Left ventricle myocardium inferior (tissue), 1 donor: Measurements from ENCODE around the gene ITPA. TPM values are rescaled to one million over a fixed set of nuclear protein-coding genes. Genes with fewer than 3 reads are reported as not detected.

Experiments used
- DNase-seq: peaks from one replicate; pipeline ENCODE4 v3.0.0-alpha.2; 2020
- H3K27ac ChIP-seq: fragments of 200-600 bp; replicated peaks from 2 replicates; pipeline ENCODE4 v1.8.0; 2021
- H3K27me3 ChIP-seq: fragments of 200-600 bp; 2 replicates; pipeline ENCODE4 v1.8.0; 2021; ENCODE audit warnings: low read depth
- H3K36me3 ChIP-seq: fragments of 200-600 bp; 2 replicates; pipeline ENCODE4 v1.8.0; 2021
- H3K4me1 ChIP-seq: fragments of 200-600 bp; 2 replicates; pipeline ENCODE4 v1.8.0; 2021
- H3K4me3 ChIP-seq: fragments of 200-600 bp; 2 replicates; pipeline ENCODE4 v1.8.0; 2021; ENCODE audit warnings: mild to moderate bottlenecking, moderate library complexity
- H3K9me3 ChIP-seq: fragments of 200-600 bp; replicated peaks from 2 replicates; pipeline ENCODE4 v1.8.0; 2021
- intact Hi-C: fragments of 100-400 bp; cut with micrococcal nuclease; formaldehyde crosslinking; loops from one replicate; pipeline ENCODE4 v1.11.0; 2022
- long read RNA-seq: library from polyadenylated mRNA; unstranded; transcript quantifications from one replicate; pipeline ENCODE4 v2.0.0, GENCODE V29; 2021
- total RNA-seq: library from RNA; stranded (reverse); fragmentation: NEBNext Ultra II Directional; extraction: Animal tissue kit (Norgen Biotek cat#: 25700); gene quantifications from one replicate; pipeline ENCODE4 v1.2.1, GENCODE V29; 2021
- TF ChIP-seq, protein P1 (sequence below): fragments of 200-600 bp; IDR thresholded peaks from 2 replicates; pipeline ENCODE4 v1.8.0; 2021; ENCODE audit warnings: antibody characterized with exemption, mild to moderate bottlenecking, borderline replicate concordance
- donor health status: DM: no; HTN: yes; CAD: no; lungs with severe emphysema.

The ITPA gene
- 17.2 TPM for total RNA-seq
- long read RNA-seq, transcript ITPA-201 (8 exons, 1,185 nt), result major isoform, 13 of 16 reads
- long read RNA-seq, partial matches to known transcripts, result 3 of 16 reads
- long read RNA-seq, other reads (novel, unspliced or antisense), result 0 of 16 reads

GRCh38 chr20:3209257-3209945 lies at the start of gene ITPA:
ITPA (plus strand) TSS chr20:3209498; CDS start chr20:3209552, 54 bp downstream.
- Histone ChIP-seq H3K4me1 (peaks cover 28% of the 10 kb centered on the region), H3K9me3 (no peaks in the 10 kb centered on the region), H3K27me3 (no peaks in the 10 kb centered on the region), H3K36me3 (peaks cover 16% of the 10 kb centered on the region), H3K4me3 (peak within 1 kb of the TSS; percentile 80), H3K27ac (peak within 1 kb of the TSS; percentile 88)
- peak; percentile 40 for DNase-seq
- TF ChIP-seq, protein P1, sequence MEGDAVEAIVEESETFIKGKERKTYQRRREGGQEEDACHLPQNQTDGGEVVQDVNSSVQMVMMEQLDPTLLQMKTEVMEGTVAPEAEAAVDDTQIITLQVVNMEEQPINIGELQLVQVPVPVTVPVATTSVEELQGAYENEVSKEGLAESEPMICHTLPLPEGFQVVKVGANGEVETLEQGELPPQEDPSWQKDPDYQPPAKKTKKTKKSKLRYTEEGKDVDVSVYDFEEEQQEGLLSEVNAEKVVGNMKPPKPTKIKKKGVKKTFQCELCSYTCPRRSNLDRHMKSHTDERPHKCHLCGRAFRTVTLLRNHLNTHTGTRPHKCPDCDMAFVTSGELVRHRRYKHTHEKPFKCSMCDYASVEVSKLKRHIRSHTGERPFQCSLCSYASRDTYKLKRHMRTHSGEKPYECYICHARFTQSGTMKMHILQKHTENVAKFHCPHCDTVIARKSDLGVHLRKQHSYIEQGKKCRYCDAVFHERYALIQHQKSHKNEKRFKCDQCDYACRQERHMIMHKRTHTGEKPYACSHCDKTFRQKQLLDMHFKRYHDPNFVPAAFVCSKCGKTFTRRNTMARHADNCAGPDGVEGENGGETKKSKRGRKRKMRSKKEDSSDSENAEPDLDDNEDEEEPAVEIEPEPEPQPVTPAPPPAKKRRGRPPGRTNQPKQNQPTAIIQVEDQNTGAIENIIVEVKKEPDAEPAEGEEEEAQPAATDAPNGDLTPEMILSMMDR, result peak; percentile 11
- intact Hi-C loops, result no loop called here

GRCh38 chr20:3160418-3160817 lies 48.9 kb upstream of the ITPA start:
- TF ChIP-seq, protein P1, result no peak

DNA sequence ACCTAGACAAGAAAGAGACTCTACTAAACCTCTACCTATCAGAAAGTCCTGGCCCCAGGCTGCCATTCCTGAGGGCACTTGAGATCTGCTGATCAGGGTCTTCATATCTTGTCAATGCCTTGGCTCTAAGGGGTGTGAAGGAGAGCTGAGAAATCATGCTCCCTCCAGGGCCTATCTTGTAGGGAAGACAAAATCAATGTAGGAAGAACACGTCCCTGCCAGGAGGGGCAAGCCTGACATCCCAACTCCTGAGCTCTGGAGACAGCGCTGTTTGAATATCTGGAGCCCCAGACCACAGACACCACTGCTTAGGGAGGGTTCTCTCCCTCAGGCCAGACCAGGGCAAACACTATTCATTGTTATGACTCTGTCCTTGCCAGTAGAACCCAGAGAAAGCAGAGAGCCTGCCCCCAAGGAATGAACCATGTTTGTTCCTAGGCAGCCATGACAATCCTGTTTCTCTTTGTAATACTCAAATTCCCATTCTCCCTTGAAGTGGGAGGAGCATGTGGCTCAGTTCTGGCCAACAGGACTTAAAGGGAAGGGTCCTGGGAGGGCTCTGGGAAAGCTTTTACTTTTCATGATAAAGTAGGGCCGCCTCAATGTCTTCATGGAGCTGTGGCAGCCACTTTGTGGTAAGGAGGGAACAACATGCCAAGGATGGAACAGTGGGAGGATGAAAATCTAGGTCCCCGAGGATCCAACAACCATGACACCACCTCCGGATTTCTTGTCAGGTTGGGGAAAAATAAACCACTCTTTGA lies 47.8 kb upstream of the ITPA start:
- H3K27ac ChIP-seq, result no peak overlapping the region
- H3K36me3 ChIP-seq, result no peaks in the 10 kb centered on the region
- peaks cover 53% of the 10 kb centered on the region for H3K4me1 ChIP-seq

More at GRCh38 chr20:3160418-3160817, 48.9 kb upstream of the ITPA start:
- no peaks in the 10 kb centered on the region for H3K27me3 ChIP-seq
- H3K27ac ChIP-seq, result peak overlapping the region; percentile 95
- peaks cover 58% of the 10 kb centered on the region for H3K4me1 ChIP-seq
- peaks cover 6% of the 10 kb centered on the region for H3K36me3 ChIP-seq
- intact Hi-C loops, result no loop called here
- peak overlapping the region; percentile 100 for H3K4me3 ChIP-seq
- no peak for DNase-seq
- H3K9me3 ChIP-seq, result no peaks in the 10 kb centered on the region

GRCh38 chr20:3162080-3162611 lies 47.2 kb upstream of the ITPA start:
- H3K36me3 ChIP-seq, result no peaks in the 10 kb centered on the region
- no peak overlapping the region for H3K4me3 ChIP-seq
- no peak overlapping the region for H3K27ac ChIP-seq
- intact Hi-C loops, result no loop called here
- H3K4me1 ChIP-seq, result peaks cover 46% of the 10 kb centered on the region
- H3K9me3 ChIP-seq, result no peaks in the 10 kb centered on the region
- DNase-seq, result no peak
- TF ChIP-seq, protein P1, result no peak
- no peaks in the 10 kb centered on the region for H3K27me3 ChIP-seq

More for the DNA sequence above, 47.8 kb upstream of the ITPA start:
- TF ChIP-seq, protein P1, result no peak
- H3K9me3 ChIP-seq, result no peaks in the 10 kb centered on the region
- no peaks in the 10 kb centered on the region for H3K27me3 ChIP-seq
- intact Hi-C loops, result no loop called here
- no peak for DNase-seq
- no peak overlapping the region for H3K4me3 ChIP-seq
